ENCODE data around the gene SLC23A2.

DNA sequence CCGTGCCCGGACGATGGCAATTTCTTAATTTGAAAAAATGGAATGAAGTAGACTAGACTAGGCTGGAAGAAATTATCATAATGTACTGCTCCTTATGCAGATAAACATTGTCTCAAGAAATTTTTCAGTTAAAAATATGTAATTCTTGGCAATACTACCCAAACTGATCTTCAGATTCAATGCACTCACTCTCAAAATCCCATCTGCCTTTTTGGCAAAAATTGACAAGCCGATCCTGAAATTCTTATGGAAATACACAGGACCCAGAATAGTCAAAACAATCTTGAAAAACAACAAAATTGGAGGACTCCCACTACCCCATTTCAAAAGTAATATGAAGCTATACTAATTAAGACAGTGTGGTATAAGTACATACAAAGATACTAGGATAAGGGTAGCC is 19.0 kb downstream of the SLC23A2 start:
- TF ChIP-seq POLR2AphosphoS5 (IDR thresholded peaks at IDR 0.05; ENCODE audit: low read depth, low read length) (no peak), ZFX (IDR thresholded peaks at IDR 0.05) (no peak), CEBPB (IDR thresholded peaks at IDR 0.05; ENCODE audit: low read depth) (no peak), POLR2A (IDR thresholded peaks at IDR 0.05; ENCODE audit: borderline replicate concordance, extremely low read depth, insufficient read depth, insufficient read length) (no peak), YY1 (IDR thresholded peaks at IDR 0.05; ENCODE audit: extremely low read depth, insufficient replicate concordance, low read depth, low read length) (no peak), EZH2 (IDR thresholded peaks at IDR 0.05) (no peak), SP1 (IDR thresholded peaks at IDR 0.05; ENCODE audit: low read depth) (no peak)
- TF ChIP-seq, protein P1, sequence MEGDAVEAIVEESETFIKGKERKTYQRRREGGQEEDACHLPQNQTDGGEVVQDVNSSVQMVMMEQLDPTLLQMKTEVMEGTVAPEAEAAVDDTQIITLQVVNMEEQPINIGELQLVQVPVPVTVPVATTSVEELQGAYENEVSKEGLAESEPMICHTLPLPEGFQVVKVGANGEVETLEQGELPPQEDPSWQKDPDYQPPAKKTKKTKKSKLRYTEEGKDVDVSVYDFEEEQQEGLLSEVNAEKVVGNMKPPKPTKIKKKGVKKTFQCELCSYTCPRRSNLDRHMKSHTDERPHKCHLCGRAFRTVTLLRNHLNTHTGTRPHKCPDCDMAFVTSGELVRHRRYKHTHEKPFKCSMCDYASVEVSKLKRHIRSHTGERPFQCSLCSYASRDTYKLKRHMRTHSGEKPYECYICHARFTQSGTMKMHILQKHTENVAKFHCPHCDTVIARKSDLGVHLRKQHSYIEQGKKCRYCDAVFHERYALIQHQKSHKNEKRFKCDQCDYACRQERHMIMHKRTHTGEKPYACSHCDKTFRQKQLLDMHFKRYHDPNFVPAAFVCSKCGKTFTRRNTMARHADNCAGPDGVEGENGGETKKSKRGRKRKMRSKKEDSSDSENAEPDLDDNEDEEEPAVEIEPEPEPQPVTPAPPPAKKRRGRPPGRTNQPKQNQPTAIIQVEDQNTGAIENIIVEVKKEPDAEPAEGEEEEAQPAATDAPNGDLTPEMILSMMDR (IDR thresholded peaks at IDR 0.05 in 2 of 3, conservative IDR thresholded peaks at IDR 0.05 in 1 of 3; ENCODE audit: borderline replicate concordance in 1 of 3, insufficient read depth in 1 of 3, low read depth in 2 of 3, low read length in 2 of 3), result no peak
- TF ChIP-seq, protein P2, sequence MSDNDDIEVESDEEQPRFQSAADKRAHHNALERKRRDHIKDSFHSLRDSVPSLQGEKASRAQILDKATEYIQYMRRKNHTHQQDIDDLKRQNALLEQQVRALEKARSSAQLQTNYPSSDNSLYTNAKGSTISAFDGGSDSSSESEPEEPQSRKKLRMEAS (IDR thresholded peaks at IDR 0.05), result no peak
